HepG2 (cell line): Measurements from ENCODE around the gene DCK. TPM values are rescaled to one million over a fixed set of nuclear protein-coding genes. Genes with fewer than 3 reads are reported as not detected.
A peak's percentile ranks its signal among the peaks of the same experiment; 100 is the strongest.

Experiments
- ATF7-NPFF ChIP-seq: sonication (generic); formaldehyde crosslinking; IDR thresholded peaks from 2 replicates; pipeline ENCODE4 v1.8.1; 2023; ENCODE audit warnings: mild to moderate bottlenecking, low read depth, missing genetic modification reagents, moderate library complexity
- CAMTA2 ChIP-seq: sonication (generic); formaldehyde crosslinking; IDR thresholded peaks from 2 replicates; pipeline ENCODE4 v1.4.0; 2020; ENCODE audit warnings: mild to moderate bottlenecking, missing genetic modification reagents, borderline replicate concordance
- EED ChIP-seq: sonication (generic); formaldehyde crosslinking; IDR thresholded peaks from 2 replicates; pipeline ENCODE4 v1.5.0; 2020; ENCODE audit warnings: mild to moderate bottlenecking, missing genetic modification reagents
- EZH2 ChIP-seq: conservative IDR thresholded peaks from 2 replicates; pipeline ENCODE4 v1.6.1; 2012; ENCODE audit warnings: mild to moderate bottlenecking, low read depth, low read length, moderate library complexity
- HNF4G ChIP-seq, 2 experiments: sonication (generic) in 1 of 2; formaldehyde crosslinking in 1 of 2; IDR thresholded peaks; 2 replicates each; pipeline versions ENCODE4 v1.4.0 to v1.6.1; 2011 to 2020; ENCODE audit warnings: borderline replicate concordance in 2 of 2, low read depth in 2 of 2, mild to moderate bottlenecking in 2 of 2, low read length in 1 of 2, missing genetic modification reagents in 1 of 2, moderate library complexity in 1 of 2
- KLF15 ChIP-seq: sonication (generic); formaldehyde crosslinking; IDR thresholded peaks from 2 replicates; pipeline ENCODE4 v1.8.1; 2023; ENCODE audit warnings: borderline replicate concordance, mild to moderate bottlenecking, inconsistent platforms, missing genetic modification reagents, mixed read lengths
- MNT ChIP-seq: fragments of 450-650 bp; IDR thresholded peaks from 2 replicates; pipeline ENCODE4 v1.6.1; 2016
- SNAI1 ChIP-seq: sonication (generic); formaldehyde crosslinking; IDR thresholded peaks from 2 replicates; pipeline ENCODE4 v1.5.0; 2020; ENCODE audit warnings: mild to moderate bottlenecking, missing genetic modification reagents, borderline replicate concordance
- TCF7 ChIP-seq: sonication (generic); IDR thresholded peaks from 2 replicates; pipeline ENCODE4 v1.6.1; 2016; ENCODE audit warnings: antibody characterized with exemption, low read depth
- TFE3 ChIP-seq: IDR thresholded peaks from 2 replicates; pipeline ENCODE4 v1.6.1; 2016
- ZFP36L1 ChIP-seq: sonication (generic); formaldehyde crosslinking; IDR thresholded peaks from 2 replicates; pipeline ENCODE4 v1.8.0; 2022; ENCODE audit warnings: mild to moderate bottlenecking, missing genetic modification reagents, moderate library complexity
- ZFP82 ChIP-seq: sonication (generic); formaldehyde crosslinking; IDR thresholded peaks from 2 replicates; pipeline ENCODE4 v1.5.1; 2020; ENCODE audit warnings: mild to moderate bottlenecking, missing genetic modification reagents, borderline replicate concordance
- ZSCAN29 ChIP-seq: sonication (generic); formaldehyde crosslinking; conservative IDR thresholded peaks from 2 replicates; pipeline ENCODE4 v1.4.0; 2020; ENCODE audit warnings: mild to moderate bottlenecking, missing genetic modification reagents
- polyA plus RNA-seq, 8 experiments: library from polyadenylated mRNA; depleted of rRNA in 3 of 8; stranded (reverse) in 7 of 8; unstranded in 1 of 8; fragments of >200 nt; fragmentation: Illumina TruSeq in 4 of 8; extraction: Trizol in 4 of 8; gene quantifications; 2 replicates each; pipeline versions ENCODE4 v1.2.1 to v1.2.3, GENCODE V29; 2011 to 2016; ENCODE audit warnings: low read depth in 4 of 8, missing spikeins in 1 of 8, mixed read lengths in 1 of 8; ENCODE audit not compliant: insufficient read depth in 1 of 8
- total RNA-seq, 5 experiments: library from RNA; depleted of rRNA; stranded (reverse); fragments of >200 nt; fragmentation: Illumina TruSeq; extraction: Trizol; gene quantifications; 2 replicates each; pipeline ENCODE4 v1.2.3, GENCODE V29; 2016; ENCODE audit warnings: low read depth in 1 of 5
- TF ChIP-seq, protein P1 (sequence below): sonication (generic); formaldehyde crosslinking; IDR thresholded peaks from 2 replicates; pipeline ENCODE4 v1.9.0; 2021; ENCODE audit warnings: missing genetic modification reagents, mild to moderate bottlenecking, borderline replicate concordance
- TF ChIP-seq, protein P2 (sequence below): sonication (generic); formaldehyde crosslinking; IDR thresholded peaks from 2 replicates; pipeline ENCODE4 v1.4.0; 2020; ENCODE audit warnings: mild to moderate bottlenecking, missing genetic modification reagents

Gene DCK
- total and polyA plus RNA-seq, 2 of the 13 experiments (the other 11 are each of a cell fraction or from before 2014, with no cell fraction given), result 5.7 to 21.8 TPM

- TF ChIP-seq EED (CRISPR knock-in tag) (no peak), ZSCAN29 (CRISPR knock-in tag) (peak; percentile 92), HNF4G (IDR thresholded peaks at IDR 0.05; ENCODE audit: borderline replicate concordance, low read depth, low read length) (0 out of 2 replicates have a peak, but pooled peaks have one; percentile 8), HNF4G (CRISPR knock-in tag; IDR thresholded peaks at IDR 0.05; ENCODE audit: borderline replicate concordance, low read depth) (no peak), TFE3 (CRISPR knock-in tag) (peak; percentile 91), KLF15 (no peak), CAMTA2 (CRISPR knock-in tag) (no peak), MNT (no peak), ZFP36L1 (CRISPR knock-in tag) (0 out of 2 replicates have a peak, but pooled peaks have one; percentile 32), ATF7-NPFF (CRISPR knock-in tag) (peak; percentile 93), TCF7 (no peak), EZH2 (no peak), ZFP82 (CRISPR knock-in tag) (no peak), SNAI1 (no peak)
- TF ChIP-seq, protein P1, sequence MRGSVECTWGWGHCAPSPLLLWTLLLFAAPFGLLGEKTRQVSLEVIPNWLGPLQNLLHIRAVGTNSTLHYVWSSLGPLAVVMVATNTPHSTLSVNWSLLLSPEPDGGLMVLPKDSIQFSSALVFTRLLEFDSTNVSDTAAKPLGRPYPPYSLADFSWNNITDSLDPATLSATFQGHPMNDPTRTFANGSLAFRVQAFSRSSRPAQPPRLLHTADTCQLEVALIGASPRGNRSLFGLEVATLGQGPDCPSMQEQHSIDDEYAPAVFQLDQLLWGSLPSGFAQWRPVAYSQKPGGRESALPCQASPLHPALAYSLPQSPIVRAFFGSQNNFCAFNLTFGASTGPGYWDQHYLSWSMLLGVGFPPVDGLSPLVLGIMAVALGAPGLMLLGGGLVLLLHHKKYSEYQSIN, result no peak
- TF ChIP-seq, protein P2, sequence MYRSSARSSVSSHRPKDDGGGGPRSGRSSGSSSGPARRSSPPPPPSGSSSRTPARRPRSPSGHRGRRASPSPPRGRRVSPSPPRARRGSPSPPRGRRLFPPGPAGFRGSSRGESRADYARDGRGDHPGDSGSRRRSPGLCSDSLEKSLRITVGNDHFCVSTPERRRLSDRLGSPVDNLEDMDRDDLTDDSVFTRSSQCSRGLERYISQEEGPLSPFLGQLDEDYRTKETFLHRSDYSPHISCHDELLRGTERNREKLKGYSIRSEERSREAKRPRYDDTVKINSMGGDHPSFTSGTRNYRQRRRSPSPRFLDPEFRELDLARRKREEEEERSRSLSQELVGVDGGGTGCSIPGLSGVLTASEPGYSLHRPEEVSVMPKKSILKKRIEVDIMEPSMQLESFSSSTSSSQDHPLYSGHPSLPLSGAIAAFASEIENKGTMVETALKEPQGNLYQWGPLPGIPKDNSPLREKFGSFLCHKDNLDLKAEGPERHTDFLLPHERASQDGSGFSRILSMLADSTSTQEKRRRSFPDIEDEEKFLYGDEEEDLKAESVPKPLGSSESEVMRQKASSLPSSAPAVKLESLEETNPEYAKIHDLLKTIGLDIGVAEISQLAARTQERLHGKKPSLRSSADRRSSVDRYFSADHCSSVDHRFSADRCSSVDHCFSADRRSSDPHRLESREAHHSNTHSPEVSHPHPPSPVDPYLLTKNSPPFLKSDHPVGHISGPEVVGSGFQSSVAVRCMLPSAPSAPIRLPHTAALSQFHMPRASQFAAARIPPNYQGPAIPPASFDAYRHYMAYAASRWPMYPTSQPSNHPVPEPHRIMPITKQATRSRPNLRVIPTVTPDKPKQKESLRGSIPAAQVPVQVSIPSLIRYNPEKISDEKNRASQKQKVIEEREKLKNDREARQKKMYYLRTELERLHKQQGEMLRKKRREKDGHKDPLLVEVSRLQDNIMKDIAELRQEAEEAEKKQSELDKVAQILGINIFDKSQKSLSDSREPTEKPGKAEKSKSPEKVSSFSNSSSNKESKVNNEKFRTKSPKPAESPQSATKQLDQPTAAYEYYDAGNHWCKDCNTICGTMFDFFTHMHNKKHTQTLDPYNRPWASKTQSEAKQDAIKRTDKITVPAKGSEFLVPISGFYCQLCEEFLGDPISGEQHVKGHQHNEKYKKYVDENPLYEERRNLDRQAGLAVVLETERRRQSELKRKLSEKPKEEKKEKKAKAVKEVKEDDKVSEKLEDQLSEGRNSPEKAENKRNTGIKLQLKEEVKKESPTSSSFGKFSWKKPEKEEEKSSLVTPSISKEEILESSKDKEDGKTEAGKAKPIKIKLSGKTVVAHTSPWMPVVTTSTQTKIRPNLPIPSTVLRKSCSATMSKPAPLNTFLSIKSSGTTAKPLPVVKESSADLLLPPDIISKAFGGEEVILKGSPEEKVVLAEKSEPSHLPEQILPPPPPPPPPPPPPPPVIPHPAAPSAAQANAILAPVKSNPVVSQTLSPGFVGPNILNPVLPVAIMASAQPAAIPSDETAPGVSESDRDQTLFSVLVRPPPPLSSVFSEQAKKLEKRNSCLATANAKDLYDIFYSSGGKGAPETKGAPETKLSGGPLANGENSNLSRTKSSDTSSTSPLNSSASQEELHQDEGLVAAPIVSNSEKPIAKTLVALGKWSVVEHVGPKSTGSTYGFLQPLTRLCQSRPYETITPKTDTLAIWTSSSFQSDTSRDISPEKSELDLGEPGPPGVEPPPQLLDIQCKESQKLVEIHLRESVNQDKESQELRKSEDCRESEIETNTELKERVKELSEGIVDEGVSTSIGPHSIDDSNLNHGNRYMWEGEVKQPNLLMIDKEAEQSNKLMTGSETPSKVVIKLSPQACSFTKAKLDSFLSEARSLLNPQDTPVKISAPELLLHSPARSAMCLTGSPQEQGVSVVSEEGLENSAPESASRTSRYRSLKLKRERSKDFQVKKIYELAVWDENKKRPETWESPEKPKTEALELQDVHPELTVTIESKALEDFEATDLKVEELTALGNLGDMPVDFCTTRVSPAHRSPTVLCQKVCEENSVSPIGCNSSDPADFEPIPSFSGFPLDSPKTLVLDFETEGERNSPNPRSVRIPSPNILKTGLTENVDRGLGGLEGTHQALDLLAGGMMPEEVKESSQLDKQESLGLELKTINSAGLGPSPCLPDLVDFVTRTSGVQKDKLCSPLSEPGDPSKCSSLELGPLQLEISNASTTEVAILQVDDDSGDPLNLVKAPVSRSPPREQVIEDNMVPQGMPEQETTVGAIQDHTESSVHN, result 0 out of 2 replicates have a peak, but pooled peaks have one; percentile 56
Observed at GRCh38 chr4:70993181-70994068, at the start of gene DCK (continued).
